Endodermal cell (in vitro differentiated cells): ENCODE results near the gene ZC3H18. TPM values are rescaled to one million over a fixed set of nuclear protein-coding genes. Genes with fewer than 3 reads are reported as not detected.
A peak's percentile ranks its signal among the peaks of the same experiment; 100 is the strongest.

Experiments
- DNase-seq: peaks from one replicate; pipeline ENCODE4 v3.0.0-alpha.2; 2017
- H3K27ac ChIP-seq: 2 replicates; pipeline ENCODE4 v1.5.1; 2013; ENCODE audit warnings: mild to moderate bottlenecking, low read depth, low read length, moderate library complexity
- H3K27me3 ChIP-seq: 2 replicates; pipeline ENCODE4 v1.6.1; 2013; ENCODE audit warnings: mild to moderate bottlenecking, low read length, moderate library complexity; ENCODE audit not compliant: insufficient read depth, control insufficient read depth, poor library complexity, severe bottlenecking
- H3K36me3 ChIP-seq: 2 replicates; pipeline ENCODE4 v1.7.0; 2013; ENCODE audit warnings: mild to moderate bottlenecking, low read length, moderate library complexity; ENCODE audit not compliant: control insufficient read depth, insufficient read depth
- H3K4me1 ChIP-seq: one replicate; pipeline ENCODE4 v1.7.0; 2013; ENCODE audit warnings: low read length; ENCODE audit not compliant: control insufficient read depth, insufficient read depth
- H3K4me3 ChIP-seq: 2 replicates; pipeline ENCODE4 v1.5.1; 2013; ENCODE audit warnings: mild to moderate bottlenecking, low read length, moderate library complexity
- H3K9ac ChIP-seq: 2 replicates; pipeline ENCODE4 v1.6.1; 2013; ENCODE audit warnings: mild to moderate bottlenecking, low read length, moderate library complexity; ENCODE audit not compliant: poor library complexity, severe bottlenecking; ENCODE audit errors: extremely low read depth
- H3K9me3 ChIP-seq: 2 replicates; pipeline ENCODE4 v1.6.1; 2013; ENCODE audit warnings: mild to moderate bottlenecking, low read length, moderate library complexity; ENCODE audit not compliant: control insufficient read depth
- H3K27ac Mint-ChIP-seq: 2 replicates; pipeline ENCODE4 v1.8.0; 2020; ENCODE audit warnings: mixed read lengths
- H3K27me3 Mint-ChIP-seq: 2 replicates; pipeline ENCODE4 v1.8.0; 2021; ENCODE audit warnings: mild to moderate bottlenecking, mixed read lengths; ENCODE audit not compliant: insufficient read depth
- H3K36me3 Mint-ChIP-seq: 2 replicates; pipeline ENCODE4 v1.8.0; 2020; ENCODE audit warnings: low read depth, mixed read lengths
- H3K4me1 Mint-ChIP-seq: 2 replicates; pipeline ENCODE4 v1.8.0; 2020; ENCODE audit warnings: mixed read lengths
- H3K4me3 Mint-ChIP-seq: 2 replicates; pipeline ENCODE4 v1.8.0; 2020; ENCODE audit warnings: mild to moderate bottlenecking, moderate library complexity, mixed read lengths
- H3K9me3 Mint-ChIP-seq: 2 replicates; pipeline ENCODE4 v1.8.0; 2020; ENCODE audit warnings: mild to moderate bottlenecking, mixed read lengths
- WGBS, 2 experiments: methylation state at CpG; one replicate each; pipeline versions ENCODE4 v1.1.5 to v1.1.7; 2013; ENCODE audit warnings: missing lambda C conversion rate in 2 of 2, mixed read lengths in 1 of 2; ENCODE audit not compliant: insufficient coverage in 1 of 2, insufficient read length in 1 of 2; 5-methylcytosine and 5-hydroxymethylcytosine counted together
- total RNA-seq, 2 donors: library from RNA; stranded (reverse); fragmentation: NEBNext Ultra II Directional in 1 of 2; extraction: Animal tissue kit (Norgen Biotek cat#: 25700) in 1 of 2; gene quantifications; 2 replicates in 1 of 2; 3 replicates in 1 of 2; pipeline ENCODE4 v1.2.1, GENCODE V29; 2021
- TF ChIP-seq, protein P1 (sequence below): fragments of 200-600 bp; sonication (generic); conservative IDR thresholded peaks from 2 replicates; pipeline ENCODE4 v1.5.0; 2021; ENCODE audit warnings: antibody characterized with exemption, mild to moderate bottlenecking

The ZC3H18 gene
- total RNA-seq, 2 donors from 2014 or later: 75.4 to 76.6 TPM

DNA sequence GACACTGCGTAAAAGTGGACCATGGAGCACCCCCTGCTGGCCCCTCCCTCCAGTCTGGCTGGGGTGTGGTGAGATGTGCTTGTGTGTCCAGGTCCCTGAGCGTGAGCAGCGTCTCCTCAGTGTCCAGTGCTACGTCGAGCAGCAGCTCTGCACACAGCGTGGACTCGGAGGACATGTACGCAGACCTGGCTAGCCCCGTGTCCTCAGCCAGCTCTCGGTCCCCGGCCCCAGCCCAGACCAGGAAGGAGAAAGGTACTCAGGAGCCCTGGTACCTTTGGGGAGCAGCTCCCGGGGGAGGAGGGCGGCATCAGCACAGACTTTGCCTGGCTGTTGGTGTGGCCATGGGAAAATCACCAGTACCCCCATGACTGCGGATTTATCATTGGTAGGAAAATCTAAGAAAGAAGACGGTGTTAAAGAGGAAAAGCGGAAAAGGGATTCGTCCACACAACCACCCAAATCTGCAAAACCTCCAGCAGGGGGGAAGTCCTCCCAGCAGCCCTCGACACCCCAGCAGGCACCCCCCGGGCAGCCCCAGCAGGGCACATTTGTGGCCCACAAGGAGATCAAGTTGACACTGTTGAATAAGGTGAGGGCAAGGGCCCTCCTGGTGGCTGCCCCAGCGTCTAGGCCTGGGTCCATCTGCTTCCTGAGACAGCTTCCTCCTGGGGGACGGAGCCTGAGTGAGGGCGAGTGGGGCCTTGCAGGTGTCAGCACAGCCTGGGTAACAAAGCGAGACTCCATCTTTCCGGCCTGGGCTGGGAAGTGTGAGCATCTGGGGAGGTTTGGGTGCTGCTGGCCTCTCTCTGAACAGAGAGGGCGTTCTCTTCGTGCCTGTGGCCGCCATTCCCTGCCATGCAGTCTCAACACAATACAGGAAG lies 57.6 kb downstream of the ZC3H18 start:
- H3K4me3 ChIP-seq: no peak overlapping the region
- TF ChIP-seq, protein P1, sequence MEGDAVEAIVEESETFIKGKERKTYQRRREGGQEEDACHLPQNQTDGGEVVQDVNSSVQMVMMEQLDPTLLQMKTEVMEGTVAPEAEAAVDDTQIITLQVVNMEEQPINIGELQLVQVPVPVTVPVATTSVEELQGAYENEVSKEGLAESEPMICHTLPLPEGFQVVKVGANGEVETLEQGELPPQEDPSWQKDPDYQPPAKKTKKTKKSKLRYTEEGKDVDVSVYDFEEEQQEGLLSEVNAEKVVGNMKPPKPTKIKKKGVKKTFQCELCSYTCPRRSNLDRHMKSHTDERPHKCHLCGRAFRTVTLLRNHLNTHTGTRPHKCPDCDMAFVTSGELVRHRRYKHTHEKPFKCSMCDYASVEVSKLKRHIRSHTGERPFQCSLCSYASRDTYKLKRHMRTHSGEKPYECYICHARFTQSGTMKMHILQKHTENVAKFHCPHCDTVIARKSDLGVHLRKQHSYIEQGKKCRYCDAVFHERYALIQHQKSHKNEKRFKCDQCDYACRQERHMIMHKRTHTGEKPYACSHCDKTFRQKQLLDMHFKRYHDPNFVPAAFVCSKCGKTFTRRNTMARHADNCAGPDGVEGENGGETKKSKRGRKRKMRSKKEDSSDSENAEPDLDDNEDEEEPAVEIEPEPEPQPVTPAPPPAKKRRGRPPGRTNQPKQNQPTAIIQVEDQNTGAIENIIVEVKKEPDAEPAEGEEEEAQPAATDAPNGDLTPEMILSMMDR: no peak

DNA sequence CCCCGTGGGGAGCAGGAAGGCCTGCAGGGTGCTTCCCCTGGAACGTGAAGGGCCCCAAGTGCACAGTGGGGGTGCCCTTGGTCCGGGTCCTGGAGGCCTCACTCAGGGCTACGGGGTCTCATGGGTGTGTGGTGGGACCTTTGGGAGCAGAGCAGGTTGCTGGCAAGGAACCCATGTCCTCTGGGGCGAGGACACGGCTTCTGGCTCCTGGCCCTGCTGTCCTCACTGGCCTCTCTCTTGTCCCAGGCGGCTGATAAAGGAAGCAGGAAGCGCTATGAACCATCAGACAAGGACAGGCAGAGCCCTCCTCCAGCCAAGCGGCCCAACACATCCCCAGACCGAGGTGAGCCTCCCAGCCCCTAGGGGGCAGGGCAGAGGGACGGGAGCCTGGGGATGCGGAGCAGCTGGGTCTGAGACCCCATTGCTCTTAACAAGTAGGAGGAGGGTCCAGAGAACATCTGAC lies 58.3 kb downstream of the ZC3H18 start:
- H3K4me1 Mint-ChIP-seq: no peaks in the 10 kb centered on the region
- Histone ChIP-seq H3K27ac (no peak overlapping the region), H3K4me3 (no peak overlapping the region), H3K9ac (no peak overlapping the region), H3K27me3 (no peaks in the 10 kb centered on the region), H3K36me3 (peaks cover 62% of the 10 kb centered on the region), H3K9me3 (no peaks in the 10 kb centered on the region), H3K4me1 (peaks cover 8% of the 10 kb centered on the region)
- H3K4me3 Mint-ChIP-seq: no peak overlapping the region
- H3K27ac Mint-ChIP-seq: peak overlapping the region; percentile 48
- H3K27me3 Mint-ChIP-seq: no peaks in the 10 kb centered on the region
- TF ChIP-seq, protein P1: peak; percentile 84
- H3K9me3 Mint-ChIP-seq: no peaks in the 10 kb centered on the region
- WGBS, 2 experiments: 82 to 84% methylated on average over 10 to 12 of the region's 12 CpGs
- H3K36me3 Mint-ChIP-seq: peaks cover 60% of the 10 kb centered on the region
- peak; percentile 93 for DNase-seq

More for the DNA sequence above, 57.6 kb downstream of the ZC3H18 start:
- H3K36me3 ChIP-seq: peaks cover 69% of the 10 kb centered on the region
- H3K9me3 ChIP-seq: no peaks in the 10 kb centered on the region
- no peak overlapping the region for H3K27ac Mint-ChIP-seq
- H3K27ac ChIP-seq: no peak overlapping the region
- no peaks in the 10 kb centered on the region for H3K27me3 Mint-ChIP-seq
- WGBS, 2 experiments: 91 to 97% methylated on average over 12 to 27 of the region's 27 CpGs
- H3K27me3 ChIP-seq: no peaks in the 10 kb centered on the region
- H3K9ac ChIP-seq: no peak overlapping the region
- peaks cover 67% of the 10 kb centered on the region for H3K36me3 Mint-ChIP-seq
- H3K4me1 ChIP-seq: peaks cover 8% of the 10 kb centered on the region
- DNase-seq: no peak
- no peaks in the 10 kb centered on the region for H3K9me3 Mint-ChIP-seq
- no peaks in the 10 kb centered on the region for H3K4me1 Mint-ChIP-seq
- no peak overlapping the region for H3K4me3 Mint-ChIP-seq

DNA sequence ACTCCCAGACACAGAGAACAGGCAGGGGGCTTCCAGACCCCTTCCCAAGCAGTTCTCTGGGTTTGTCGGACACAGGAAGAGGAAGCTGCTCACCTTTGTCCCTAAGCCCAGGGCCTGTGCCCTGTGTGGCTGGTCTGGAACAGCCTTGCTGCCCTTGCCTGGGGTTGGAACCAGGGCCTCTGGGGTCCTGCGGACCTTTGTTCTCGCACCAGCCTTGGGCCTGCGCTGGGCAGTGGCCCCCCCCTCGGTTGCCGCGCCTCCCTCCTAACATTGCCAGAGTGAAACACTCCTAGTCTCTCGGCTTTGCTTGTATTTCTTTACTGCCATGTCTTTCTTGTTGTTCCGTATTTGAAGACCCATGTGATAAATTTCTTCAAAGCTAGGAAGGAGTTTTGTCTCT lies 59.6 kb downstream of the ZC3H18 start:
- 85 to 89% methylated on average over 9 of the region's 9 CpGs for WGBS, 2 experiments
- Mint-ChIP-seq H3K27ac (no peak overlapping the region), H3K4me1 (no peaks in the 10 kb centered on the region), H3K9me3 (no peaks in the 10 kb centered on the region), H3K4me3 (no peak overlapping the region), H3K36me3 (peaks cover 50% of the 10 kb centered on the region), H3K27me3 (no peaks in the 10 kb centered on the region)
- no peak for DNase-seq
- Histone ChIP-seq H3K9me3 (no peaks in the 10 kb centered on the region), H3K27ac (no peak overlapping the region), H3K36me3 (peaks cover 51% of the 10 kb centered on the region), H3K27me3 (peaks cover under 1% of the 10 kb centered on the region), H3K4me3 (no peak overlapping the region), H3K4me1 (peaks cover 6% of the 10 kb centered on the region), H3K9ac (no peak overlapping the region)
- TF ChIP-seq, protein P1: no peak
